ENCODE results near the gene TSPOAP1. TPM values are rescaled to one million over a fixed set of nuclear protein-coding genes. Genes with fewer than 3 reads are reported as not detected.

The TSPOAP1 gene
- total RNA-seq, 1 donor from 2014 or later = 0.05 TPM

DNA sequence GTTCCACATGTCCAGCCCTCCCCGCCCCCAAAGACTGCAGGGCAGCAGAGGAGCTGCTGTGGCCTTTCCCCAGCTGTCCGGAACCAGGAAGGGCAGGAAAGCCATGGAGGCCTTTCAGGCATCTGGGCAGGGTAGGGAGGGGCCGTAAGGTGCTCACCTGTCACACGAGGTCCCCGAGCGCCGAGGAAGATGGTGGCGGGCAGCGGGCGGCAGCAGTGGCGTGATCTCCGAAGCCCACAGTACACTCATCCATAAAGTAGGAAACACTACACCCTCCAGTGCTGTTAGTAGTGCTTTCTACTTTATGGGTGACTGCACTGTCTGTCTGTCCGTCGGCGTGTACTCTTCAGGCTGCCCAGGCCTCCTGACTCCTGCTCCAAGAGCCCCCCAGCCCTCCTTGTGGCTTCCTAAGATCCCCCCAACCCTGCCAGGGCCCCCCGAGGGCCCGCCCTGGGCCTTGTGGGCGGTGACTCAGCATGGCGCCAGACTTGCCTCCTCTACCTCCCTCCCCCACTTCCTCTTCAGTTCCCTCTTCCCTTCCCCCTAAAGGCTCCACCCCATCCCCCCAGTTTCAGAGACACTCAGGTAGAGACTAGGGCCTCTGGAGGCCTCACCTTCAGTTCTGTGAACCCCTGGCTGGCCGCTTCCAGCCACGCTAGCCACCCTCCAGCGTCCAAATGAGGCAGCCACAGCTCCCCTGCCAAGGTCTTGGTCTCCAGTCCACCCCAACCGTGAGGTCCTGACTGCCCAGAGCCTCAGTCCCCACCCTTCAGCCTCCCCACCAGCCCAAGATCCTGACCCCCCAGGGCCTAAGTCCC lies 2.6 kb upstream of the TSPOAP1 start:
- H3K4me1 Mint-ChIP-seq (ENCODE audit: unreplicated experiment) = no peaks in the 10 kb centered on the region
- TF ChIP-seq, protein P1, sequence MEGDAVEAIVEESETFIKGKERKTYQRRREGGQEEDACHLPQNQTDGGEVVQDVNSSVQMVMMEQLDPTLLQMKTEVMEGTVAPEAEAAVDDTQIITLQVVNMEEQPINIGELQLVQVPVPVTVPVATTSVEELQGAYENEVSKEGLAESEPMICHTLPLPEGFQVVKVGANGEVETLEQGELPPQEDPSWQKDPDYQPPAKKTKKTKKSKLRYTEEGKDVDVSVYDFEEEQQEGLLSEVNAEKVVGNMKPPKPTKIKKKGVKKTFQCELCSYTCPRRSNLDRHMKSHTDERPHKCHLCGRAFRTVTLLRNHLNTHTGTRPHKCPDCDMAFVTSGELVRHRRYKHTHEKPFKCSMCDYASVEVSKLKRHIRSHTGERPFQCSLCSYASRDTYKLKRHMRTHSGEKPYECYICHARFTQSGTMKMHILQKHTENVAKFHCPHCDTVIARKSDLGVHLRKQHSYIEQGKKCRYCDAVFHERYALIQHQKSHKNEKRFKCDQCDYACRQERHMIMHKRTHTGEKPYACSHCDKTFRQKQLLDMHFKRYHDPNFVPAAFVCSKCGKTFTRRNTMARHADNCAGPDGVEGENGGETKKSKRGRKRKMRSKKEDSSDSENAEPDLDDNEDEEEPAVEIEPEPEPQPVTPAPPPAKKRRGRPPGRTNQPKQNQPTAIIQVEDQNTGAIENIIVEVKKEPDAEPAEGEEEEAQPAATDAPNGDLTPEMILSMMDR (IDR thresholded peaks at IDR 0.05) = no peak
- H3K27ac Mint-ChIP-seq (ENCODE audit: unreplicated experiment) = no peak overlapping the region
- no peak for DNase-seq (ENCODE audit: extremely low spot score, unreplicated experiment)
- no peaks in the 10 kb centered on the region for H3K36me3 Mint-ChIP-seq (ENCODE audit: unreplicated experiment)
- H3K4me3 Mint-ChIP-seq (ENCODE audit: unreplicated experiment) = no peak overlapping the region
- H3K9me3 Mint-ChIP-seq (ENCODE audit: unreplicated experiment) = no peaks in the 10 kb centered on the region
- H3K27me3 Mint-ChIP-seq (ENCODE audit: unreplicated experiment) = peaks cover 8% of the 10 kb centered on the region

DNA sequence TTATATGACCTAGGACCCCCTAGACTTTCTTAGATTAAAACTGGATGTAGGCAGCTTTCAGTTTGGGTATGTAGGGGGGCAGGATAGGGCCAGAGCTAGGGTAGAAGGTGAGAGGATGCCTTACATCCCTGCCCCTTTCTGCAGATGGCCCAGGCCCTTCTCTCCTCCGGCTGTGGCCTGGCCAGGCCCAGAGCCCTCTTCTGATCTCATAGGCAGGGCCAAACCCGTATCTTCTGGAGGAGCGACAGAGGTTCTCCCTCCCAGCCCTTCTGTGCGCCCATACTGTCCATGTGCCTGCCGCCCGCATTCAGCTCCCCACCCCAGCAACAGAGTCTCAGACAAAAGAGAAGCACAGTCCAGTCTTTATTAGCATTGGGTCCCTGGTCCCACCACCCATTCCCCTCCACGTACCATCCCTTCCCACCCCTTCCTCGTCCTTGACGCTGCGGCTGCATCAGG lies 2.0 kb upstream of the TSPOAP1 start:
- H3K27ac Mint-ChIP-seq (ENCODE audit: unreplicated experiment) = no peak overlapping the region
- H3K4me1 Mint-ChIP-seq (ENCODE audit: unreplicated experiment) = no peaks in the 10 kb centered on the region
- TF ChIP-seq, protein P1 (IDR thresholded peaks at IDR 0.05) = no peak
- DNase-seq (ENCODE audit: extremely low spot score, unreplicated experiment) = no peak
- no peaks in the 10 kb centered on the region for H3K36me3 Mint-ChIP-seq (ENCODE audit: unreplicated experiment)
- H3K4me3 Mint-ChIP-seq (ENCODE audit: unreplicated experiment) = no peak overlapping the region
- H3K27me3 Mint-ChIP-seq (ENCODE audit: unreplicated experiment) = peaks cover 8% of the 10 kb centered on the region
- no peaks in the 10 kb centered on the region for H3K9me3 Mint-ChIP-seq (ENCODE audit: unreplicated experiment)

DNA sequence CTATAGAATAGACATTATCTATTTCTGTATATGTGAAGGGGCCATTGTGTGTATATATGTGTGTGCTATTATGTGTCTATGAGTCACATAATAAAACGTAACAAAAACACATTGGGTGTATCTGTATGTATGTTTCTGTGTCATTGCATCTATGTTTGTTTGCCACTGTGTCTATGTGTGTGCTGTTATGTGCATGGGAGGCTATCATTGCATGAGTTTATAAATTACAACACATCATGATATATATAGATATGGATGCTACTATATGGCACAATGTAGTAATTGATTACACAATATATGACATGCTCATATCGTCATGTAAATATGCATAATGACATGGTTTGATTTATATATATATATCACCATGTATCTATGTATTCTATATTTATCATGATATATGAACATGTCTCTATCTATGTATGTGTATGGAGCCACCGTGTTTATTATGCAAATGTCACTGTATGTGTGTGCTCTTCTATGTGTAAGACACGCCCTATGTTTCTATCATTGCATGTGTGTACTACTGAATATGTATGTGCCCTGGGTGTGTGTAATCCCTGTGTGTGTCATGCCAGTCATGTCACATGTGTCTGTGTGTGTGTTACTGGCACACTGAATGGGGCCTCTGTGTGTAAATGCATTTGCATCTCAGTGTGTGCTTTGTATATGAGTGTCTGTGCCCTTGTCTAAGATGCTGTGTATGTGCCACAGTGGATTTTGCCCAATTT lies 1.4 kb upstream of the TSPOAP1 start:
- no peak overlapping the region for H3K27ac Mint-ChIP-seq (ENCODE audit: unreplicated experiment)
- H3K36me3 Mint-ChIP-seq (ENCODE audit: unreplicated experiment) = no peaks in the 10 kb centered on the region
- no peak for DNase-seq (ENCODE audit: extremely low spot score, unreplicated experiment)
- TF ChIP-seq, protein P1 (IDR thresholded peaks at IDR 0.05) = no peak
- H3K4me1 Mint-ChIP-seq (ENCODE audit: unreplicated experiment) = no peaks in the 10 kb centered on the region
- H3K27me3 Mint-ChIP-seq (ENCODE audit: unreplicated experiment) = peaks cover 8% of the 10 kb centered on the region
- no peaks in the 10 kb centered on the region for H3K9me3 Mint-ChIP-seq (ENCODE audit: unreplicated experiment)
- no peak overlapping the region for H3K4me3 Mint-ChIP-seq (ENCODE audit: unreplicated experiment)

DNA sequence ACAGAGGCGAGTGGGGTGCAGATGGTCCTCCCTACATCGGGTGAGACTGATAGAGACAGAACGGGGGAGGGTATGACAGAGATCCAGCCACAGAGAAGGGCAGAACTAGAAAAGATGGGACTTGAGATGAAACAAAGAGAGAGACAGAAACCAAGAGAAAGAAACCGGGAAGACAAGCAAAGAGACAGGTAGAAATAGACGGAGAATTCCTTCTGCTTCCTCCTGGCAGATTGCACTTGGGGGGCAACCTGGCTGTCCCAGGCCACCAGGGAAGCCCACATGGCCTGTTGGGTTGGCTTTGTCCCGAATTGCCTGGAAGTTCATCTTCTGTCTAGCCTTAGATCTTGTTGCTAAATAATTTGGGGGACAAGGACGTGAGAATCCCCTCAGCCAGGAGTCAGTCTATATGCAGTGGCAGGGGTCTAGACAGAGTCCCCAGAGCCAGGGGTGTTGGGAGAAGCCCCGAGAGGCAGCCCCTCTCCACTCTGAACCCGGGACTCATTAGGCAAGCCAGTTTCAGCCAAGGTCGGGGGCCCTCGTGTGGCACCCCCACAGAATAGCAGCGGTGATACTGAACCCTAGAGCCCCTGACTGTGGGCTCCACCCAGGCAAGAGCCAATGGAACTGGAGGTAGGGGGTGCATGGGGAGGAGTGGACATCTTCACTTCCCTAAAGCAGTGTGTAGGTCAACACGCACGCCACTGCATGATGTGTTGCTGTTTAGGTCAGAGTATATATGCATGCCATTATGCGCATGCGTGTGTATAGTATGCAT lies 627 bp upstream of the TSPOAP1 start:
- H3K36me3 Mint-ChIP-seq (ENCODE audit: unreplicated experiment) = no peaks in the 10 kb centered on the region
- H3K9me3 Mint-ChIP-seq (ENCODE audit: unreplicated experiment) = no peaks in the 10 kb centered on the region
- no peak for DNase-seq (ENCODE audit: extremely low spot score, unreplicated experiment)
- TF ChIP-seq, protein P1 (IDR thresholded peaks at IDR 0.05) = no peak
- H3K27ac Mint-ChIP-seq (ENCODE audit: unreplicated experiment) = no peak overlapping the region
- H3K27me3 Mint-ChIP-seq (ENCODE audit: unreplicated experiment) = peaks cover 8% of the 10 kb centered on the region
- no peaks in the 10 kb centered on the region for H3K4me1 Mint-ChIP-seq (ENCODE audit: unreplicated experiment)
- no peak overlapping the region for H3K4me3 Mint-ChIP-seq (ENCODE audit: unreplicated experiment)
